Lung (tissue), 12 donors: ENCODE data around the gene SCARB1. TPM values are rescaled to one million over a fixed set of nuclear protein-coding genes. Genes with fewer than 3 reads are reported as not detected.

ENCODE experiments used
- ATAC-seq: fragments of 200-7000 bp; cut with Tn5 transposase; one replicate; pipeline ENCODE4 v1.9.1; 2020; ENCODE audit warnings: moderate number of reproducible peaks; ENCODE audit not compliant: insufficient read depth, low FRiP score
- DNase-seq, 3 donors: peaks; one replicate each; pipeline ENCODE4 v3.0.0-alpha.2; 2013 to 2017
- H3K27ac ChIP-seq, 2 donors: one replicate each; pipeline ENCODE4 v1.5.1; 2013; ENCODE audit warnings: mild to moderate bottlenecking in 2 of 2, moderate library complexity in 2 of 2, control low read depth in 1 of 2, inconsistent platforms in 1 of 2, low read depth in 1 of 2, low read length in 1 of 2
- H3K27me3 ChIP-seq, 3 donors: one replicate each; pipeline ENCODE4 v1.5.1; 2013; ENCODE audit warnings: low read length in 2 of 3; ENCODE audit not compliant: control insufficient read depth in 3 of 3, insufficient read depth in 3 of 3
- H3K36me3 ChIP-seq, 4 donors: one replicate each; pipeline ENCODE4 v1.5.1; 2013; ENCODE audit warnings: low read length in 4 of 4, mild to moderate bottlenecking in 1 of 4, moderate library complexity in 1 of 4; ENCODE audit not compliant: control insufficient read depth in 4 of 4, insufficient read depth in 4 of 4
- H3K4me1 ChIP-seq, 5 donors: one replicate each; pipeline ENCODE4 v1.5.1; 2013; ENCODE audit warnings: low read length in 5 of 5, mild to moderate bottlenecking in 2 of 5, moderate library complexity in 1 of 5; ENCODE audit not compliant: control insufficient read depth in 5 of 5, insufficient read depth in 5 of 5
- H3K4me3 ChIP-seq: one replicate; pipeline ENCODE4 v1.5.1; 2013; ENCODE audit warnings: mild to moderate bottlenecking, control low read depth, moderate library complexity
- H3K9ac ChIP-seq, 2 donors: one replicate each; pipeline ENCODE4 v1.5.1; 2013; ENCODE audit warnings: low read length in 2 of 2, control low read depth in 1 of 2; ENCODE audit not compliant: insufficient read depth in 1 of 2
- H3K9me3 ChIP-seq, 4 donors: one replicate each; pipeline ENCODE4 v1.5.1; 2013; ENCODE audit warnings: low read length in 3 of 4, mild to moderate bottlenecking in 1 of 4, moderate library complexity in 1 of 4; ENCODE audit not compliant: control insufficient read depth in 4 of 4, insufficient read depth in 3 of 4
- WGBS, 2 donors: extraction: QIAGEN DNeasy Blood & Tissue Kit; methylation state at CpG; one replicate each; pipeline ENCODE4 v1.1.7; 2013; 5-methylcytosine and 5-hydroxymethylcytosine counted together
- polyA plus RNA-seq, 2 donors: library from polyadenylated mRNA; stranded (reverse); fragments of 200-250 nt; gene quantifications; one replicate each; pipeline ENCODE4 v1.2.1, GENCODE V29; 2013
- total RNA-seq, 2 donors: library from RNA; depleted of rRNA in 1 of 2; stranded (reverse); fragments of >200 nt in 1 of 2; gene quantifications; one replicate each; pipeline ENCODE4 v1.2.1, GENCODE V29; 2014 to 2021
- TF ChIP-seq, protein P1 (sequence below): IDR thresholded peaks from 2 replicates; pipeline ENCODE4 v1.5.1; 2012; ENCODE audit warnings: mild to moderate bottlenecking; ENCODE audit errors: control extremely low read depth, extremely low read depth
- donor health status: control.
- donor health status: control.
- donor health status: Bipolar disorder and iron deficiency.
- donor health status: healthy.
- donor health status: DM: yes; HTN: yes; CAD: no.

SCARB1 gene
- total and polyA plus RNA-seq, 4 donors: 11.9 to 31.3 (median 28.8) TPM

DNA sequence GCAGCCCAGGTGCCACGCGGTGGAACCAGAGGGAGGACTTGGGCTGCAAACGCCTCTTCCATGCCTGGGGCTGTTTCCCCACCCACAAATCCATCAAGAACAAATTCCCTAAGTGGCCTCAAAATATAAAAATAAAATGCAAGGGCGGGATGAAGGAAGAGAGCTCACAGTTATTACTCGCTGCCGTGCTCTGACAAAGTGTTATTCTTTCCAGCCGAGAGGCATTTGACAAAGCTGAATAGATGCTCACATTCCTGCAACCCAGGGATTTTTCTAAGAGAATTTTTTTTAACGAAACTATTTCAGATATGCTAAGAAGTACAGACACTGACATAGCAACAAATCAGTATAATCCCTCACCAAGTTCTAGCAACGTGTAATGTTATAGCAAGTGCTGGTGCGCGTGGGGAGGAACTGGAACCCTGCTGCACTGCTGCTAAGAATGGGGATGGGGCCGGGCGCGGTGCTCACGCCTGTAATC lies 70.7 kb downstream of the SCARB1 start:
- H3K4me1 ChIP-seq: peaks cover 0 to 7% (median 0%) of the 10 kb centered on the region in 5 donors
- H3K9ac ChIP-seq: no peak overlapping the region
- no peak overlapping the region for H3K4me3 ChIP-seq
- H3K27ac ChIP-seq: no peak overlapping the region
- 92 to 93% methylated on average over 15 of the region's 15 CpGs for WGBS, 2 donors
- TF ChIP-seq, protein P1, sequence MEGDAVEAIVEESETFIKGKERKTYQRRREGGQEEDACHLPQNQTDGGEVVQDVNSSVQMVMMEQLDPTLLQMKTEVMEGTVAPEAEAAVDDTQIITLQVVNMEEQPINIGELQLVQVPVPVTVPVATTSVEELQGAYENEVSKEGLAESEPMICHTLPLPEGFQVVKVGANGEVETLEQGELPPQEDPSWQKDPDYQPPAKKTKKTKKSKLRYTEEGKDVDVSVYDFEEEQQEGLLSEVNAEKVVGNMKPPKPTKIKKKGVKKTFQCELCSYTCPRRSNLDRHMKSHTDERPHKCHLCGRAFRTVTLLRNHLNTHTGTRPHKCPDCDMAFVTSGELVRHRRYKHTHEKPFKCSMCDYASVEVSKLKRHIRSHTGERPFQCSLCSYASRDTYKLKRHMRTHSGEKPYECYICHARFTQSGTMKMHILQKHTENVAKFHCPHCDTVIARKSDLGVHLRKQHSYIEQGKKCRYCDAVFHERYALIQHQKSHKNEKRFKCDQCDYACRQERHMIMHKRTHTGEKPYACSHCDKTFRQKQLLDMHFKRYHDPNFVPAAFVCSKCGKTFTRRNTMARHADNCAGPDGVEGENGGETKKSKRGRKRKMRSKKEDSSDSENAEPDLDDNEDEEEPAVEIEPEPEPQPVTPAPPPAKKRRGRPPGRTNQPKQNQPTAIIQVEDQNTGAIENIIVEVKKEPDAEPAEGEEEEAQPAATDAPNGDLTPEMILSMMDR: no peak
- H3K27me3 ChIP-seq: no peaks in the 10 kb centered on the region
- no peak for ATAC-seq
- H3K9me3 ChIP-seq: peaks cover 0 to 2% (median 0%) of the 10 kb centered on the region in 4 donors
- peaks cover 0 to 15% (median 0%) of the 10 kb centered on the region in 4 donors for H3K36me3 ChIP-seq
- no peak for DNase-seq

DNA sequence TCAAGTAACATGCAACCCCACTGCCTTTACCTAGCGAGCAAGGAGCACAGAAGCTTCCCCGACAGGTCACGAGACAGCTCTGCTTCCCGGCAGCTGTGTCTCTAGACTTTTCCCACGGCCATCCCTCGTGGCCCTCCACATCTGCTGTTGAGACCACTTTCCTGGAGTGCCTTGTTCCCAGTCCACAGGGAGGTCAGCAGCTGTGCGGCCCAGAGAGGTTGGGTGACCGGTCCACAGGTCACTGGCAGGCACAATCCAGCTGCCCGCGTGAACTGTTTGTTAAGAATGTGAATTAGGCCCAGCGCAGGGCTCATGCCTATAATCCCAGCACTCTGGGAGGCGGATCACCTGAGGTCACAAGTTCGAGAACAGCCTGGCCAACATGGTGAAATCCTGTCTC lies 71.5 kb downstream of the SCARB1 start:
- H3K27me3 ChIP-seq: no peaks in the 10 kb centered on the region
- peaks cover 0 to 2% (median 0%) of the 10 kb centered on the region in 4 donors for H3K9me3 ChIP-seq
- WGBS, 2 donors: 96 to 97% methylated on average over 13 of the region's 13 CpGs
- no peak for DNase-seq
- TF ChIP-seq, protein P1: no peak
- H3K4me1 ChIP-seq: peaks cover 0 to 5% (median 0%) of the 10 kb centered on the region in 5 donors
- H3K4me3 ChIP-seq: no peak overlapping the region
- ATAC-seq: no peak
- H3K27ac ChIP-seq: no peak overlapping the region
- H3K36me3 ChIP-seq: peaks cover 0 to 10% (median 0%) of the 10 kb centered on the region in 4 donors
- no peak overlapping the region for H3K9ac ChIP-seq

DNA sequence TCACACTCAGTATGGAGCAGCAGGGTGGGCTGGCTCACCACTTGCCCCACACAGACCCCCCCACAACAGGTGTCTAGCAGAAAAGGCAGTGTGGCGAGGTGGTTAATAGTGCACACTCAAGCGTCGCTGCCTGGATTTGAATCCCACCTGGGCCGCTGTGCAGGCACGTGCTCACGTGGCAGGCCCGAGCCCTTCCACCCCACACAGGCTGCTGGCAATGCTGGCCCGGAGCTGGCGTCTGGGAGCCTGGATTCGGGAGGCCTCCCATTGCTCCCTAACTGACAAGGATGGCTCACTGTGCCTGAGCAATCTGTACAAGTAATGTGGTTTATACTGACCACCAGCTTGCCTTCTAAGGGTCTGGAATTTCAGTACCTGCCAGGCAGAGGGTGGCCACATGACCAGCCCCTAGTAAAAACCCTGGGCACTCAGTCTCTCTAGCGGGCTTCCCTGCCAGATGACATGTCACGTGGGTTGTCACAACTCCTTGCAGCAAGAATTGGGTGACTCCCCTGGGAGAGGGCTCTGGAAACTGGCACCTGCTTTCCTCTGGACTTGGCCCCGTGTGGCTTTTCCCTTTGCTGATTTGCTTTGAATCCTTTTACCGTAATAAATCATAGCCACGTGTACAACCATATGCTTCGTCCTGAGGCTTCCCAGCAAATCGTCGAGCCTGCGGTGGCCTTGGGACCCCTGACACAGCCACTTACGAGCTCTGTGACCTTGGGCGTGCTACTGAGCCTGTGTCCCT lies 72.8 kb downstream of the SCARB1 start:
- ATAC-seq (no peak), DNase-seq (no peak)
- TF ChIP-seq, protein P1: no peak
- Histone ChIP-seq H3K4me1 (peaks cover 0 to 5% (median 0%) of the 10 kb centered on the region in 5 donors), H3K36me3 (peaks cover 0 to 14% (median 0%) of the 10 kb centered on the region in 4 donors), H3K9me3 (peaks cover 0 to 2% (median 0%) of the 10 kb centered on the region in 4 donors), H3K27ac (no peak overlapping the region), H3K27me3 (no peaks in the 10 kb centered on the region), H3K9ac (no peak overlapping the region), H3K4me3 (no peak overlapping the region)
- WGBS, 2 donors: 94 to 97% methylated on average over 21 of the region's 21 CpGs
